ENCODE data around the gene ABCG8.

Gene ABCG8

GRCh38 chr2:43838560-43839267 lies at the start of gene ABCG8, which contains the start of gene ABCG5:
Gene ABCG8, plus strand, starts transcription at chr2:43838971. Its CDS starts 83 bp downstream, at chr2:43839054.
Gene ABCG5, minus strand, starts transcription at chr2:43838839. Its CDS starts 160 bp downstream, at chr2:43838679.
- Mint-ChIP-seq H3K4me1 (no peaks in the 10 kb centered on the region), H3K27me3 (peaks cover 13% of the 10 kb centered on the region), H3K4me3 (no peak within 1 kb of the TSS), H3K36me3 (no peaks in the 10 kb centered on the region), H3K9me3 (no peaks in the 10 kb centered on the region), H3K27ac (peak within 1 kb of the TSS; percentile 42)
- CTCF ChIA-PET, result no interaction called here
- no peak for DNase-seq

GRCh38 chr2:43790147-43790546 lies 48.6 kb upstream of the ABCG8 start:
- H3K27ac Mint-ChIP-seq, result no peak overlapping the region
- CTCF ChIA-PET, result interaction anchor here (0.6 kb wide), 1 partner anchor 20 kb away, joined by 3 read pairs; no protein-coding TSS in a partner anchor
- H3K27me3 Mint-ChIP-seq, result no peaks in the 10 kb centered on the region
- no peaks in the 10 kb centered on the region for H3K9me3 Mint-ChIP-seq
- H3K36me3 Mint-ChIP-seq, result no peaks in the 10 kb centered on the region
- DNase-seq, result no peak
- H3K4me1 Mint-ChIP-seq, result no peaks in the 10 kb centered on the region
- no peak overlapping the region for H3K4me3 Mint-ChIP-seq

- CTCF ChIA-PET, result no interaction called here
These were observed 47.6 kb upstream of the ABCG8 start for GRCh38 chr2:43791035-43791765.

GRCh38 chr2:43792653-43793052 lies 46.1 kb upstream of the ABCG8 start:
- Mint-ChIP-seq H3K4me3 (no peak overlapping the region), H3K36me3 (no peaks in the 10 kb centered on the region), H3K4me1 (no peaks in the 10 kb centered on the region), H3K9me3 (no peaks in the 10 kb centered on the region), H3K27ac (no peak overlapping the region), H3K27me3 (no peaks in the 10 kb centered on the region)
- DNase-seq, result no peak
- CTCF ChIA-PET, result no interaction called here

More at GRCh38 chr2:43791035-43791765, 47.6 kb upstream of the ABCG8 start:
- Mint-ChIP-seq H3K9me3 (no peaks in the 10 kb centered on the region), H3K4me3 (no peak overlapping the region), H3K27me3 (no peaks in the 10 kb centered on the region), H3K4me1 (no peaks in the 10 kb centered on the region), H3K36me3 (no peaks in the 10 kb centered on the region), H3K27ac (no peak overlapping the region)
- no peak for DNase-seq

GRCh38 chr2:43794956-43795355 lies 43.8 kb upstream of the ABCG8 start:
- Mint-ChIP-seq H3K9me3 (no peaks in the 10 kb centered on the region), H3K27ac (no peak overlapping the region), H3K27me3 (no peaks in the 10 kb centered on the region), H3K36me3 (no peaks in the 10 kb centered on the region), H3K4me1 (no peaks in the 10 kb centered on the region), H3K4me3 (no peak overlapping the region)
- no peak for DNase-seq
- CTCF ChIA-PET, result no interaction called here

- CTCF ChIA-PET, result no interaction called here
- no peaks in the 10 kb centered on the region for H3K36me3 Mint-ChIP-seq
- H3K27me3 Mint-ChIP-seq, result no peaks in the 10 kb centered on the region
- no peak overlapping the region for H3K4me3 Mint-ChIP-seq
- H3K27ac Mint-ChIP-seq, result no peak overlapping the region
- H3K9me3 Mint-ChIP-seq, result no peaks in the 10 kb centered on the region
- DNase-seq, result no peak
- no peaks in the 10 kb centered on the region for H3K4me1 Mint-ChIP-seq
These were observed 42.6 kb upstream of the ABCG8 start for GRCh38 chr2:43796206-43796605.

GRCh38 chr2:43798300-43798699 lies 40.5 kb upstream of the ABCG8 start:
- Mint-ChIP-seq H3K4me1 (no peaks in the 10 kb centered on the region), H3K27ac (no peak overlapping the region), H3K9me3 (no peaks in the 10 kb centered on the region), H3K4me3 (no peak overlapping the region), H3K36me3 (no peaks in the 10 kb centered on the region), H3K27me3 (no peaks in the 10 kb centered on the region)
- no peak for DNase-seq
- CTCF ChIA-PET, result interaction anchor here (0.6 kb wide), 1 partner anchor 89 kb away, joined by 3 read pairs; no protein-coding TSS in a partner anchor

GRCh38 chr2:43800894-43801293 lies 37.9 kb upstream of the ABCG8 start:
- DNase-seq, result no peak
- no peaks in the 10 kb centered on the region for H3K4me1 Mint-ChIP-seq
- no peak overlapping the region for H3K27ac Mint-ChIP-seq
- H3K4me3 Mint-ChIP-seq, result no peak overlapping the region
- H3K36me3 Mint-ChIP-seq, result no peaks in the 10 kb centered on the region
- H3K9me3 Mint-ChIP-seq, result no peaks in the 10 kb centered on the region
- CTCF ChIA-PET, result interaction anchor here (0.6 to 1.0 kb wide), 2 partner anchors 33 to 974 kb away, joined by 3 read pairs; no protein-coding TSS in a partner anchor
- H3K27me3 Mint-ChIP-seq, result no peaks in the 10 kb centered on the region

- CTCF ChIA-PET, result no interaction called here
- Mint-ChIP-seq H3K9me3 (no peaks in the 10 kb centered on the region), H3K27me3 (no peaks in the 10 kb centered on the region), H3K27ac (no peak overlapping the region), H3K4me1 (no peaks in the 10 kb centered on the region), H3K36me3 (no peaks in the 10 kb centered on the region), H3K4me3 (no peak overlapping the region)
- DNase-seq, result no peak
These were observed 36.6 kb upstream of the ABCG8 start for GRCh38 chr2:43802135-43802534.

- DNase-seq, result no peak
- no peaks in the 10 kb centered on the region for H3K36me3 Mint-ChIP-seq
- no peak overlapping the region for H3K4me3 Mint-ChIP-seq
- H3K27ac Mint-ChIP-seq, result no peak overlapping the region
- H3K9me3 Mint-ChIP-seq, result no peaks in the 10 kb centered on the region
- no peaks in the 10 kb centered on the region for H3K4me1 Mint-ChIP-seq
- CTCF ChIA-PET, result no interaction called here
- peaks cover 3% of the 10 kb centered on the region for H3K27me3 Mint-ChIP-seq
These were observed 35.7 kb upstream of the ABCG8 start for GRCh38 chr2:43803113-43803512.

GRCh38 chr2:43806719-43807031 lies 32.1 kb upstream of the ABCG8 start:
- Mint-ChIP-seq H3K4me3 (no peak overlapping the region), H3K36me3 (no peaks in the 10 kb centered on the region), H3K9me3 (no peaks in the 10 kb centered on the region), H3K27me3 (peaks cover 3% of the 10 kb centered on the region), H3K27ac (no peak overlapping the region), H3K4me1 (no peaks in the 10 kb centered on the region)
- CTCF ChIA-PET, result no interaction called here
- DNase-seq, result no peak

GRCh38 chr2:43810452-43810851 lies 28.3 kb upstream of the ABCG8 start:
- peaks cover 3% of the 10 kb centered on the region for H3K27me3 Mint-ChIP-seq
- H3K4me3 Mint-ChIP-seq, result no peak overlapping the region
- no peak overlapping the region for H3K27ac Mint-ChIP-seq
- CTCF ChIA-PET, result no interaction called here
- no peaks in the 10 kb centered on the region for H3K4me1 Mint-ChIP-seq
- DNase-seq, result no peak
- no peaks in the 10 kb centered on the region for H3K9me3 Mint-ChIP-seq
- no peaks in the 10 kb centered on the region for H3K36me3 Mint-ChIP-seq

- no peak for DNase-seq
- H3K27me3 Mint-ChIP-seq, result peaks cover 3% of the 10 kb centered on the region
- no peaks in the 10 kb centered on the region for H3K4me1 Mint-ChIP-seq
- no peak overlapping the region for H3K27ac Mint-ChIP-seq
- no peak overlapping the region for H3K4me3 Mint-ChIP-seq
- H3K9me3 Mint-ChIP-seq, result no peaks in the 10 kb centered on the region
- H3K36me3 Mint-ChIP-seq, result no peaks in the 10 kb centered on the region
- CTCF ChIA-PET, result no interaction called here
These were observed 27.9 kb upstream of the ABCG8 start for GRCh38 chr2:43810888-43811287.

- CTCF ChIA-PET, result interaction anchor here (1.0 kb wide), 1 partner anchor 66 kb away, joined by 3 read pairs; no protein-coding TSS in a partner anchor
- Mint-ChIP-seq H3K36me3 (no peaks in the 10 kb centered on the region), H3K4me1 (no peaks in the 10 kb centered on the region), H3K9me3 (no peaks in the 10 kb centered on the region), H3K4me3 (no peak overlapping the region), H3K27me3 (peaks cover 3% of the 10 kb centered on the region), H3K27ac (no peak overlapping the region)
- no peak for DNase-seq
These were observed 26.8 kb upstream of the ABCG8 start for GRCh38 chr2:43812006-43812405.

GRCh38 chr2:43812947-43813346 lies 25.8 kb upstream of the ABCG8 start:
- H3K36me3 Mint-ChIP-seq, result no peaks in the 10 kb centered on the region
- no peak overlapping the region for H3K27ac Mint-ChIP-seq
- DNase-seq, result no peak
- no peaks in the 10 kb centered on the region for H3K9me3 Mint-ChIP-seq
- H3K4me1 Mint-ChIP-seq, result no peaks in the 10 kb centered on the region
- CTCF ChIA-PET, result no interaction called here
- H3K4me3 Mint-ChIP-seq, result no peak overlapping the region
- H3K27me3 Mint-ChIP-seq, result no peaks in the 10 kb centered on the region

Data from activated naive CD4-positive, alpha-beta T cell treated with anti-CD3 and anti-CD28 coated beads, Interleukin-2, amount 10 ng/mL, durations not matched to agents 7 days and 5 days (primary cell).